H1 (cell line): ENCODE data around the gene CIAO3. TPM values are rescaled to one million over a fixed set of nuclear protein-coding genes. Genes with fewer than 3 reads are reported as not detected.

Experiments used
- CTCF ChIA-PET: fragments of 300-600 bp; sonication (Branson Sonifier 250); formaldehyde crosslinking; loops from one replicate; lab custom pipeline; 2021; ENCODE audit not compliant: partially characterized antibody; lab: Charles Lee
- POLR2A ChIA-PET: fragments of 300-600 bp; sonication (Branson Sonifier 250); formaldehyde crosslinking; loops from one replicate; lab custom pipeline; 2021; ENCODE audit warnings: inconsistent platforms; ENCODE audit not compliant: partially characterized antibody; lab: Charles Lee
- DNase-seq, 2 experiments: peaks; one replicate each; pipeline versions ENCODE4 v3.0.0 to v3.0.0-alpha.2; 2010 to 2022; ENCODE audit warnings: low spot score in 2 of 2, low read depth in 1 of 2, mixed read lengths in 1 of 2
- FAIRE-seq: peaks from 2 replicates; lab custom pipeline; 2011; peaks lifted over from hg19 to GRCh38; lab: Jason Lieb, UNC
- H2AFZ ChIP-seq: 2 replicates; pipeline ENCODE4 v1.8.1; 2012; ENCODE audit warnings: low read length, inconsistent platforms
- H2AK5ac ChIP-seq: 2 replicates; pipeline ENCODE4 v1.6.1; 2013; ENCODE audit warnings: low read depth, low read length
- H2BK120ac ChIP-seq: replicated peaks from 2 replicates; pipeline ENCODE3; 2013; ENCODE audit warnings: low read depth, low read length, inconsistent platforms
- H2BK12ac ChIP-seq: 2 replicates; pipeline ENCODE4 v1.6.1; 2013; ENCODE audit warnings: low read depth, low read length
- H2BK15ac ChIP-seq: 2 replicates; pipeline ENCODE4 v1.6.1; 2013; ENCODE audit warnings: low read length
- H2BK20ac ChIP-seq: 2 replicates; pipeline ENCODE4 v1.6.1; 2013; ENCODE audit warnings: low read length
- H2BK5ac ChIP-seq: 2 replicates; pipeline ENCODE4 v1.6.1; 2013; ENCODE audit warnings: low read depth, low read length
- H3K14ac ChIP-seq: 2 replicates; pipeline ENCODE4 v1.6.1; 2013; ENCODE audit warnings: inconsistent platforms; ENCODE audit not compliant: insufficient read length
- H3K18ac ChIP-seq: 2 replicates; pipeline ENCODE4 v1.6.1; 2013; ENCODE audit warnings: low read length; ENCODE audit errors: extremely low read depth
- H3K23ac ChIP-seq: 2 replicates; pipeline ENCODE4 v1.6.1; 2013; ENCODE audit warnings: inconsistent platforms; ENCODE audit not compliant: insufficient read length
- H3K23me2 ChIP-seq: 2 replicates; pipeline ENCODE4 v1.6.1; 2013; ENCODE audit warnings: low read depth, low read length
- H3K27ac ChIP-seq: 2 replicates; pipeline ENCODE4 v1.6.1; 2011; ENCODE audit warnings: low read depth, low read length, inconsistent platforms
- H3K27me3 ChIP-seq, 4 experiments: replicated peaks in 1 of 4; 1 replicate in 1 of 4; 2 replicates in 3 of 4; pipeline versions ENCODE4 v1.6.1 to v1.8.1; 2011 to 2013; ENCODE audit warnings: low read length in 3 of 4, mild to moderate bottlenecking in 3 of 4, inconsistent platforms in 2 of 4, mixed read lengths in 2 of 4, moderate library complexity in 1 of 4; ENCODE audit not compliant: control insufficient read depth in 3 of 4, insufficient read depth in 3 of 4; ENCODE audit errors: extremely low read depth in 1 of 4
- H3K36me3 ChIP-seq, 4 experiments: 2 replicates each; pipeline versions ENCODE4 v1.6.1 to v1.8.1; 2011 to 2013; ENCODE audit warnings: mild to moderate bottlenecking in 4 of 4, low read length in 3 of 4, moderate library complexity in 2 of 4, control low read depth in 1 of 4, inconsistent platforms in 1 of 4; ENCODE audit not compliant: insufficient read depth in 4 of 4, control insufficient read depth in 2 of 4
- H3K4ac ChIP-seq: replicated peaks from 2 replicates; pipeline ENCODE3; 2013; ENCODE audit warnings: low read length, low read depth, mixed read lengths, inconsistent platforms; ENCODE audit not compliant: insufficient read length
- H3K4me1 ChIP-seq, 4 experiments: replicated peaks in 1 of 4; 1 replicate in 1 of 4; 2 replicates in 3 of 4; pipeline versions ENCODE4 v1.6.1 to v1.8.1; 2011 to 2013; ENCODE audit warnings: low read length in 3 of 4, inconsistent platforms in 2 of 4, mixed read lengths in 1 of 4; ENCODE audit not compliant: insufficient read depth in 4 of 4, control insufficient read depth in 3 of 4
- H3K4me2 ChIP-seq, 2 experiments: 2 replicates each; pipeline versions ENCODE4 v1.6.1 to v1.8.1; 2011 to 2013; ENCODE audit warnings: low read depth in 2 of 2, low read length in 2 of 2, control low read depth in 1 of 2, inconsistent platforms in 1 of 2, mild to moderate bottlenecking in 1 of 2; ENCODE audit not compliant: insufficient read depth in 1 of 2
- H3K4me3 ChIP-seq, 4 experiments: fragments of 200-600, 300-600 bp in 1 of 4; sonication (generic), shearing (Covaris generic), sonication (Bioruptor Twin) in 1 of 4; 2 replicates each; pipeline versions ENCODE4 v1.5.1 to v1.8.1; 2011 to 2016; ENCODE audit warnings: low read length in 4 of 4, low read depth in 3 of 4, control low read depth in 2 of 4, inconsistent platforms in 2 of 4, mild to moderate bottlenecking in 2 of 4, mixed read lengths in 1 of 4, moderate library complexity in 1 of 4; ENCODE audit not compliant: insufficient read depth in 2 of 4; ENCODE audit errors: extremely low read depth in 1 of 4
- H3K56ac ChIP-seq: replicated peaks from 2 replicates; pipeline ENCODE3; 2013; ENCODE audit warnings: low read depth, mild to moderate bottlenecking, mixed read lengths, low read length, inconsistent platforms; ENCODE audit not compliant: insufficient read length
- H3K79me1 ChIP-seq: 2 replicates; pipeline ENCODE4 v1.6.1; 2013; ENCODE audit warnings: low read depth, low read length, control low read depth
- H3K79me2 ChIP-seq, 2 experiments: 2 replicates each; pipeline versions ENCODE4 v1.6.1 to v1.8.1; 2012 to 2013; ENCODE audit warnings: low read length in 2 of 2, mild to moderate bottlenecking in 2 of 2, inconsistent platforms in 1 of 2; ENCODE audit not compliant: insufficient read depth in 2 of 2, control insufficient read depth in 1 of 2
- H3K9ac ChIP-seq, 4 experiments: replicated peaks in 1 of 4; 1 replicate in 1 of 4; 2 replicates in 3 of 4; pipeline versions ENCODE4 v1.6.1 to v1.8.1; 2011 to 2013; ENCODE audit warnings: low read depth in 3 of 4, low read length in 3 of 4, control low read depth in 2 of 4, mild to moderate bottlenecking in 2 of 4, moderate library complexity in 2 of 4, inconsistent platforms in 1 of 4; ENCODE audit errors: extremely low read depth in 1 of 4
- H3K9me3 ChIP-seq, 2 experiments: 2 replicates each; pipeline versions ENCODE4 v1.6.1 to v1.8.1; 2012 to 2013; ENCODE audit warnings: mild to moderate bottlenecking in 2 of 2, moderate library complexity in 2 of 2, control low read depth in 1 of 2, inconsistent platforms in 1 of 2, low read depth in 1 of 2, low read length in 1 of 2, mixed read lengths in 1 of 2; ENCODE audit not compliant: insufficient read depth in 2 of 2
- H4K20me1 ChIP-seq, 2 experiments: replicated peaks in 1 of 2; 2 replicates each; pipeline versions ENCODE3 to v1.8.1; 2011 to 2013; ENCODE audit warnings: inconsistent platforms in 2 of 2, low read length in 2 of 2, mild to moderate bottlenecking in 1 of 2; ENCODE audit not compliant: insufficient read depth in 2 of 2, control insufficient read depth in 1 of 2
- H4K5ac ChIP-seq: 2 replicates; pipeline ENCODE4 v1.6.1; 2013; ENCODE audit warnings: low read length, low read depth, mixed read lengths, inconsistent platforms; ENCODE audit not compliant: insufficient read length
- H4K8ac ChIP-seq: 2 replicates; pipeline ENCODE4 v1.8.0; 2013; ENCODE audit warnings: mild to moderate bottlenecking, moderate library complexity, low read length, inconsistent platforms; ENCODE audit not compliant: insufficient read depth; ENCODE audit errors: extremely low read depth
- H4K91ac ChIP-seq: replicated peaks from 2 replicates; pipeline ENCODE3; 2013; ENCODE audit warnings: low read length, mixed read lengths, inconsistent platforms; ENCODE audit not compliant: insufficient read length
- BACH1 ChIP-seq: IDR thresholded peaks from 2 replicates; pipeline ENCODE4 v1.6.1; 2012; ENCODE audit warnings: low read length, improper control_type of control experiment
- FOSL1 ChIP-seq: IDR thresholded peaks from 2 replicates; pipeline ENCODE4 v1.6.1; 2011; ENCODE audit warnings: mild to moderate bottlenecking, low read depth, low read length, moderate library complexity; ENCODE audit not compliant: insufficient read depth
- KDM5A ChIP-seq: fragments of 200-600 bp; IDR thresholded peaks from 2 replicates; pipeline ENCODE4 v1.7.1; 2012; ENCODE audit warnings: mild to moderate bottlenecking, low read length, inconsistent platforms, mixed read lengths
- NANOG ChIP-seq: IDR thresholded peaks from 2 replicates; pipeline ENCODE4 v1.6.1; 2011; ENCODE audit warnings: low read length, low read depth, mild to moderate bottlenecking, inconsistent platforms; ENCODE audit not compliant: insufficient read depth, poor library complexity, severe bottlenecking
- RBBP5 ChIP-seq: IDR thresholded peaks from 2 replicates; pipeline ENCODE4 v1.7.1; 2012; ENCODE audit warnings: low read depth, mild to moderate bottlenecking, inconsistent platforms, low read length, moderate library complexity, borderline replicate concordance
- TCF12 ChIP-seq: IDR thresholded peaks from 2 replicates; pipeline ENCODE4 v1.6.1; 2011; ENCODE audit warnings: low read depth, mild to moderate bottlenecking, low read length
- WGBS, 2 experiments: shearing (Covaris generic) in 1 of 2; methylation state at CpG; one replicate each; pipeline versions ENCODE4 v1.1.6 to v1.1.7; 2013 to 2015; ENCODE audit warnings: low lambda C conversion rate in 2 of 2, mixed read lengths in 2 of 2, inconsistent platforms in 1 of 2, low coverage in 1 of 2, missing lambda C conversion rate in 1 of 2; ENCODE audit not compliant: insufficient replicate concordance in 2 of 2, insufficient coverage in 1 of 2, insufficient read length in 1 of 2; ENCODE audit errors: extremely low coverage in 1 of 2, missing lambda C conversion rate in 1 of 2; 5-methylcytosine and 5-hydroxymethylcytosine counted together
- polyA plus RNA-seq, 7 experiments: library from polyadenylated mRNA; depleted of rRNA in 3 of 7; stranded (reverse) in 5 of 7; unstranded in 2 of 7; fragments of >200 nt in 5 of 7; fragments of 200-250 nt in 2 of 7; gene quantifications; 1 replicate in 5 of 7; 2 replicates in 1 of 7; 4 replicates in 1 of 7; pipeline versions ENCODE4 v1.2.1 to v1.2.3, GENCODE V29; 2011 to 2013; ENCODE audit warnings: missing spikeins in 2 of 7, mixed read lengths in 2 of 7
- total RNA-seq: library from RNA; stranded (reverse); fragmentation: NEBNext Ultra II Directional; extraction: Animal tissue kit (Norgen Biotek cat#: 25700); gene quantifications from 2 replicates; pipeline ENCODE4 v1.2.1, GENCODE V29; 2021

The CIAO3 gene
- total and polyA plus RNA-seq, 2 of the 8 experiments (the other 6 are each of a cell fraction or from before 2014, with no cell fraction given) = 20.0 to 20.4 TPM

GRCh38 chr16:740459-740763, 386 bp downstream of the CIAO3 start:
- Histone ChIP-seq H3K4me2 (peak overlapping the region; percentile 70 to 80), H2BK12ac (no peak overlapping the region), H3K9ac (peak overlapping the region; percentile 3 to 81 (median 48); a peak in 4 of 7 replicates), H3K27me3 (no peaks in the 10 kb centered on the region), H4K8ac (peak overlapping the region; percentile 89), H3K23ac (no peak overlapping the region), H2BK120ac (no peak overlapping the region), H3K9me3 (no peaks in the 10 kb centered on the region), H3K4me1 (peaks cover 0 to 9% (median 4%) of the 10 kb centered on the region in 4 experiments; a peak in 5 of 7 replicates), H2BK5ac (no peak overlapping the region), H3K79me1 (no peaks in the 10 kb centered on the region), H3K23me2 (peaks cover 7% of the 10 kb centered on the region; the same call in 1 of the 2 replicates), H3K18ac (no peak overlapping the region), H2BK15ac (no peak overlapping the region), H3K79me2 (no peaks in the 10 kb centered on the region), H3K4ac (no peak overlapping the region), H3K27ac (peak overlapping the region; percentile 5; the same call in 1 of the 2 replicates), H3K14ac (no peak overlapping the region), H3K36me3 (peaks cover 0 to 3% (median 0%) of the 10 kb centered on the region in 4 experiments; a peak in 1 of 8 replicates), H3K56ac (peak overlapping the region; percentile 46), H4K5ac (peak overlapping the region; percentile 40), H2AFZ (no peak overlapping the region), H4K20me1 (peaks cover 0 to 2% of the 10 kb centered on the region in 2 experiments), H4K91ac (no peak overlapping the region), H3K4me3 (peak overlapping the region; percentile 62 to 90 (median 81)), H2BK20ac (no peak overlapping the region), H2AK5ac (no peak overlapping the region)
- FAIRE-seq (no peak), DNase-seq (no peak)
- POLR2A ChIA-PET = interaction anchor here (0.8 to 6.3 kb wide), 17 partner anchors 9 to 60 kb away, joined by 3 to 39 read pairs (median 4); partner anchors contain the start of genes CCDC78, GNG13, MSLN and STUB1
- CTCF ChIA-PET = interaction anchor here (1.0 to 35.8 kb wide), 7 partner anchors 10 to 67 kb away, joined by 3 to 977 read pairs (median 12); partner anchors contain the start of genes ANTKMT, CCDC78, CHTF18 and FBXL16
- WGBS, 2 experiments = 5% methylated on average over 14 of the region's 22 CpGs; no CpG with 5 or more reads in 1 of the 2 experiments
- TF ChIP-seq KDM5A = no peak
- no peak for TF ChIP-seq FOSL1
- TF ChIP-seq RBBP5 = 0 out of 2 replicates have a peak, but pooled peaks have one; percentile 20
- no peak for TF ChIP-seq TCF12
- no peak for TF ChIP-seq NANOG
- 0 out of 2 replicates have a peak, but pooled peaks have one; percentile 0 for TF ChIP-seq BACH1
